ENCODE data around the gene SHLD2. TPM values are rescaled to one million over a fixed set of nuclear protein-coding genes. Genes with fewer than 3 reads are reported as not detected.

SHLD2 gene
- total RNA-seq (2014; rRNA removed; shearing (Covaris generic)): 40.3 and 46.2 TPM in 2 replicates

DNA sequence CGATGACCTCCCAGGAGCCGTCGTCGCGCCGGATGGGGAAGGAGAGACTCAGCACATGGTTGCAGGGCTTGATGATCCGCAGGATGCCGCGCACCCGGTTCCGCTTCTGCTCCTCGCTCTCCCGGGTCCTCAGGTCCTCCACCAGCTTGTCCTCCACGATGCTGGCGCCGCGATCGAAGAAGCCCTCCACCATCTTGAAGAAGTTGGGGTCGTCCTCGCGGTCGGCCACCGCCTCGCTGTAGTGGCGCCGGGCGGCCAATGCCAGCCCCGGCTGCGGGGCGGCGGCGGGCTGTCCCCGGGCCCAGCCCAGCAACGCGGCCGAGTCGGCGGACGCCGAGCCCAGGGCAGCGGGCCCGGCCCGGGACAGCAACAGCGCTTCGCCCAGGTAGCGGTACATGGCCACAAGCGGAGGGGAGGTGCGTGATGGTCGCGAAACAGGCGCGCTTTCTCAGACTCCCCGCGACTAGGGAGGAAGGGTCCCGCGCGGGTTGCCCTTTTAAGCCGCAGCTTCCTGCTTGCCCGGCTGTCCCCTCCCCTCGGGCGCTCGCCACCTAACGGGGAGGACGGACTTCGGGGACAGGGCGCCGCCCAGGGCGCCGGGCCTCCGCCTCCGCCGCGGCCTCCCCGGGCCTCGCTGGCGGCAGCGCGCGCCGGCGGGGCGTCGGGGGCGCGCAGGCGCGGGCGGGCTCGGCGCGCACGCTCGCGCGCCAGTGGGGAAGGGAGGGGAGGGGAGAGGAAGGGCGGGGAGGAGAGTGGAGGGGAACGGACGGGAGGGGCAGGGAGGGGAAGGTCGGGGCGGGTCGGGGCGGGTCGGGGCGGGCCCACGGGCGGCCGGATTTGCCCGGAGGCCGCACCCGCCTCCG, at the start of gene SHLD2, which contains the start of gene GLUD1:
Gene SHLD2 (plus strand): TSS at position 834 of the 863 bp plus-strand sequence. CDS start 56,149 bp downstream, outside the sequence.
Gene GLUD1 (minus strand): TSS at position 471 of the 863 bp plus-strand sequence. CDS start 74 bp downstream, at position 397.
- peaks cover 32% of the 10 kb centered on the region for H3K36me3 ChIP-seq

GRCh38 chr10:87045434-87045938, 49.5 kb upstream of the SHLD2 start:
- no peaks in the 10 kb centered on the region for H3K4me1 ChIP-seq (replicated peaks)
- H3K4me3 ChIP-seq: no peak overlapping the region
- no peak for DNase-seq (ENCODE audit: low read depth in 1 of 2, low spot score in 2 of 2)
- H3K27ac ChIP-seq: no peak overlapping the region
- peaks cover 27% of the 10 kb centered on the region for H3K36me3 ChIP-seq
- no peaks in the 10 kb centered on the region for H3K27me3 ChIP-seq (replicated peaks)
- no peaks in the 10 kb centered on the region for H3K9me3 ChIP-seq (replicated peaks)

More for the DNA sequence above, at the start of gene SHLD2, which contains the start of gene GLUD1:
- Histone ChIP-seq H3K27ac (peak within 1 kb of the TSS; percentile 98), H3K4me3 (peak within 1 kb of the TSS; percentile 93), H3K9me3 (replicated peaks) (no peaks in the 10 kb centered on the region), H3K27me3 (replicated peaks) (no peaks in the 10 kb centered on the region), H3K4me1 (replicated peaks) (peaks cover 7% of the 10 kb centered on the region)
- peak; percentile 89 to 93 for DNase-seq (ENCODE audit: low read depth in 1 of 2, low spot score in 2 of 2)

DNA sequence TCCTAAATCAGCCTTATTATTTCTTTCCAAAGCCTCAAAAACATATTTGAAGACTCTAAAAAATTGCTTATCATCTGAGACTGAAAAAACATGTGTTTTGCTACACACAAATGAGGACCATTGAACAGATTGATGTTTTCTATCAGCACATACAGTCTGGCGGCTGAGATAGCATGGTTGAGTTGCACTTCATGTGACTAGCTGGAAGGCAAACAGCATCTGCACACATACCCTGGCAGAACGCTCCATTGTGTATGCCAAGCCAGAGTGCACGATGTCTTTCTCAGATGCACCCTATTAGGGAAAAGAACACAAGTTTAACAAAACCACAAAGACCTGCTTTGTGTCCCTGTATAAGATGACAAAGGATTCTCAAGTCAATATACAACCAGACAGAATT, 41.9 kb upstream of the SHLD2 start:
- DNase-seq (ENCODE audit: low read depth in 1 of 2, low spot score in 2 of 2): no peak
- Histone ChIP-seq H3K27ac (no peak overlapping the region), H3K9me3 (replicated peaks) (no peaks in the 10 kb centered on the region), H3K4me1 (replicated peaks) (no peaks in the 10 kb centered on the region), H3K27me3 (replicated peaks) (no peaks in the 10 kb centered on the region), H3K36me3 (peaks cover 75% of the 10 kb centered on the region), H3K4me3 (no peak overlapping the region)

DNA sequence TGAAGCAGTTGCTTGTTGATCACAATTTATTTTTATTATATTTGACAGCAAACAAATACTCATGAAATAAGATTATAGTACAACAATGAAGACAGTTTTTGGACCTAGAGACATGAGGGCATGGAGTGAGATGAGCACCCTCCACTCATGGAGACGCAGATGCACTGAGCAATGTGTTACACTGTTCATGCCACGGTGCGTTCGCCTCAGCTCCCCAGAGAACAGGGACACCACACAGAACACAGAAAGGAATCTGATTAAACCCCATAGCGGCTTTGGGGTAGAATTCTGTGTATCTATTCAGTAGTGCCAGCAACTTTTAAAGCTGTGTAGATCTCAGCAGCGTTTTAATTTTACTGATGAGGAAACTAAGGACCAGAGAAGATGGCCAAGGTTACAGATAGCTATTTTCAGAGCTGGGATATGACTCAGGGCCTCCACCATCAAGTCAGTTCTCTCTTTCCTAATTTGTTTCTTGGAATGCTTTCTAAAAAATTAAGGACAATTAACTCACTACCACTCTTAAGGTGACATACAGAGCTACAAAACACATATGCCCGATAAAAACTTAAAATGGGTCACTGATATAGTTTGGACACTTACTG, 41.3 kb upstream of the SHLD2 start:
- no peak for DNase-seq (ENCODE audit: low read depth in 1 of 2, low spot score in 2 of 2)

GRCh38 chr10:87054373-87055295, 40.4 kb upstream of the SHLD2 start:
- Histone ChIP-seq H3K4me3 (no peak overlapping the region), H3K4me1 (replicated peaks) (no peaks in the 10 kb centered on the region), H3K27me3 (replicated peaks) (no peaks in the 10 kb centered on the region), H3K27ac (no peak overlapping the region), H3K9me3 (replicated peaks) (no peaks in the 10 kb centered on the region), H3K36me3 (peaks cover 80% of the 10 kb centered on the region)
- DNase-seq (ENCODE audit: low read depth in 1 of 2, low spot score in 2 of 2): no peak

More for the DNA sequence above, 41.3 kb upstream of the SHLD2 start:
- no peak overlapping the region for H3K27ac ChIP-seq
- H3K36me3 ChIP-seq: peaks cover 78% of the 10 kb centered on the region
- H3K4me3 ChIP-seq: no peak overlapping the region
- H3K4me1 ChIP-seq (replicated peaks): no peaks in the 10 kb centered on the region
- no peaks in the 10 kb centered on the region for H3K27me3 ChIP-seq (replicated peaks)
- H3K9me3 ChIP-seq (replicated peaks): no peaks in the 10 kb centered on the region

GRCh38 chr10:87058171-87058570, 36.8 kb upstream of the SHLD2 start:
- Histone ChIP-seq H3K27me3 (replicated peaks) (no peaks in the 10 kb centered on the region), H3K4me1 (replicated peaks) (no peaks in the 10 kb centered on the region), H3K36me3 (peaks cover 84% of the 10 kb centered on the region), H3K9me3 (replicated peaks) (no peaks in the 10 kb centered on the region), H3K4me3 (no peak overlapping the region), H3K27ac (no peak overlapping the region)
- no peak for DNase-seq (ENCODE audit: low read depth in 1 of 2, low spot score in 2 of 2)

- Histone ChIP-seq H3K4me1 (replicated peaks) (no peaks in the 10 kb centered on the region), H3K4me3 (no peak overlapping the region), H3K9me3 (replicated peaks) (no peaks in the 10 kb centered on the region), H3K36me3 (peaks cover 78% of the 10 kb centered on the region), H3K27me3 (replicated peaks) (no peaks in the 10 kb centered on the region), H3K27ac (no peak overlapping the region)
- DNase-seq (ENCODE audit: low read depth in 1 of 2, low spot score in 2 of 2): no peak
These were observed 35.6 kb upstream of the SHLD2 start for GRCh38 chr10:87059401-87059800.

GRCh38 chr10:87060280-87060928, 34.6 kb upstream of the SHLD2 start:
- H3K9me3 ChIP-seq (replicated peaks): no peaks in the 10 kb centered on the region
- DNase-seq (ENCODE audit: low read depth in 1 of 2, low spot score in 2 of 2): no peak
- no peak overlapping the region for H3K27ac ChIP-seq
- no peaks in the 10 kb centered on the region for H3K4me1 ChIP-seq (replicated peaks)
- peaks cover 76% of the 10 kb centered on the region for H3K36me3 ChIP-seq
- no peak overlapping the region for H3K4me3 ChIP-seq
- no peaks in the 10 kb centered on the region for H3K27me3 ChIP-seq (replicated peaks)

GRCh38 chr10:87064651-87065050, 30.4 kb upstream of the SHLD2 start:
- Histone ChIP-seq H3K36me3 (peaks cover 72% of the 10 kb centered on the region), H3K4me3 (no peak overlapping the region)

GRCh38 chr10:87066178-87066577, 28.8 kb upstream of the SHLD2 start:
- H3K4me1 ChIP-seq (replicated peaks): no peaks in the 10 kb centered on the region
- no peak for DNase-seq (ENCODE audit: low read depth in 1 of 2, low spot score in 2 of 2)
- no peak overlapping the region for H3K4me3 ChIP-seq
- no peak overlapping the region for H3K27ac ChIP-seq
- H3K9me3 ChIP-seq (replicated peaks): no peaks in the 10 kb centered on the region
- peaks cover 68% of the 10 kb centered on the region for H3K36me3 ChIP-seq
- H3K27me3 ChIP-seq (replicated peaks): no peaks in the 10 kb centered on the region

More at GRCh38 chr10:87064651-87065050, 30.4 kb upstream of the SHLD2 start:
- DNase-seq (ENCODE audit: low read depth in 1 of 2, low spot score in 2 of 2): no peak
- no peaks in the 10 kb centered on the region for H3K9me3 ChIP-seq (replicated peaks)
- H3K27me3 ChIP-seq (replicated peaks): no peaks in the 10 kb centered on the region
- H3K4me1 ChIP-seq (replicated peaks): no peaks in the 10 kb centered on the region
- no peak overlapping the region for H3K27ac ChIP-seq

DNA sequence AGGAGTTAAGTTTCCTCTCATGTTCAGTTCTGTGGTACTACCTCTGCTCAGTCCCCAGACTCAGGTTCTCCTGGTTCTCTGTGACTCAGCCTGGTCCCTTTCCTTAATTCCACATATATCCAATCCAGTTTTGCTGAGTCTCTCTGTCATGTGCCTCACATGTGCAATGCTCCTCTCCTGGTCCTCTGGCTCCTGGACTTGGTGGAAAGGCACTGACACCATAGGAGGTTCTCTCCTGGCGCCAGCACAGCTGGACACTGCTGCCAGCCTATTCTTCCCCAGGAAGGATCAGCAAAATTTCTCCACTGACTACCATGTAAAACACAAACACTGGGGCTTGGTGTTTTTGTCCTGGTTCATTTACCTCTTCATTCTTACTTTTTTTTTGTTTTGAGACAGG, 28.1 kb upstream of the SHLD2 start:
- Histone ChIP-seq H3K9me3 (replicated peaks) (no peaks in the 10 kb centered on the region), H3K27ac (no peak overlapping the region), H3K4me3 (no peak overlapping the region), H3K36me3 (peaks cover 61% of the 10 kb centered on the region), H3K4me1 (replicated peaks) (no peaks in the 10 kb centered on the region), H3K27me3 (replicated peaks) (no peaks in the 10 kb centered on the region)
- no peak for DNase-seq (ENCODE audit: low read depth in 1 of 2, low spot score in 2 of 2)

DNA sequence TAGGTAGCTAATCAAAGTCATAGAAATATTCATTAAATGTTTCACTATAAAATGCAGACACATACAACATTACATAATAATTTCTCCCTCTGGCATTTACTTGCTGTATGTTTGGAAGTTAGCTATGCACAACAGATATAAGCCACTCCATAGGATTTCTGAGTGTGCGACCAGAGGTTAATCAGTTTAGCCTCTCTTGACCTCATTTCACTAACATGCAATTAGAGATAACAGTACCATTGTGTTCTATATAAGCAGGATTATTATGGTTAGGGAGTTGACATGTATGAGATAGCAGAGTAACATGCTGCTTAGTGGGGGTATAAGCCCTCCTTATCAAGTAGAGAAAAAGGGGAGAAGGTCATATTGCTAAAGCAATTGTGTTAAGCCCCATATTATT, 26.7 kb upstream of the SHLD2 start:
- DNase-seq (ENCODE audit: low read depth in 1 of 2, low spot score in 2 of 2): no peak
- Histone ChIP-seq H3K36me3 (peaks cover 54% of the 10 kb centered on the region), H3K4me3 (no peak overlapping the region), H3K9me3 (replicated peaks) (no peaks in the 10 kb centered on the region), H3K27ac (no peak overlapping the region), H3K4me1 (replicated peaks) (no peaks in the 10 kb centered on the region), H3K27me3 (replicated peaks) (no peaks in the 10 kb centered on the region)

GRCh38 chr10:87072449-87072848, 22.6 kb upstream of the SHLD2 start:
- no peaks in the 10 kb centered on the region for H3K9me3 ChIP-seq (replicated peaks)

More at GRCh38 chr10:87072449-87072848, 22.6 kb upstream of the SHLD2 start:
- H3K36me3 ChIP-seq: peaks cover 26% of the 10 kb centered on the region
- H3K4me1 ChIP-seq (replicated peaks): no peaks in the 10 kb centered on the region
- no peak overlapping the region for H3K4me3 ChIP-seq
- no peak for DNase-seq (ENCODE audit: low read depth in 1 of 2, low spot score in 2 of 2)
- no peak overlapping the region for H3K27ac ChIP-seq
- H3K27me3 ChIP-seq (replicated peaks): no peaks in the 10 kb centered on the region
